HepG2 (cell line): ENCODE data around the gene MXRA8. TPM values are rescaled to one million over a fixed set of nuclear protein-coding genes. Genes with fewer than 3 reads are reported as not detected.
A peak's percentile ranks its signal among the peaks of the same experiment; 100 is the strongest.

Source experiments
- AFF4 ChIP-seq: sonication (generic); formaldehyde crosslinking; IDR thresholded peaks from 2 replicates; pipeline ENCODE4 v1.4.0; 2020; ENCODE audit warnings: missing genetic modification reagents
- ATM ChIP-seq: fragments of 450-650 bp; IDR thresholded peaks from 2 replicates; pipeline ENCODE4 v1.7.1; 2017; ENCODE audit warnings: mild to moderate bottlenecking, borderline replicate concordance
- GFI1 ChIP-seq: sonication (generic); formaldehyde crosslinking; IDR thresholded peaks from 2 replicates; pipeline ENCODE4 v1.5.0; 2020; ENCODE audit warnings: missing genetic modification reagents, mild to moderate bottlenecking, borderline replicate concordance
- MTA1 ChIP-seq: sonication (generic); formaldehyde crosslinking; IDR thresholded peaks from 2 replicates; pipeline ENCODE4 v1.4.0; 2020; ENCODE audit warnings: missing genetic modification reagents, mild to moderate bottlenecking, borderline replicate concordance
- PHF20 ChIP-seq: sonication (generic); formaldehyde crosslinking; IDR thresholded peaks from 2 replicates; pipeline ENCODE4 v1.5.0; 2020; ENCODE audit warnings: mild to moderate bottlenecking, missing genetic modification reagents
- SETDB1 ChIP-seq: sonication (generic); formaldehyde crosslinking; IDR thresholded peaks from 2 replicates; pipeline ENCODE4 v1.5.1; 2020; ENCODE audit warnings: missing genetic modification reagents, mild to moderate bottlenecking, borderline replicate concordance
- SNAPC4 ChIP-seq: sonication (generic); formaldehyde crosslinking; IDR thresholded peaks from 2 replicates; pipeline ENCODE4 v1.4.0; 2020; ENCODE audit warnings: mild to moderate bottlenecking, missing genetic modification reagents
- SP4 ChIP-seq: sonication (generic); formaldehyde crosslinking; IDR thresholded peaks from 2 replicates; pipeline ENCODE4 v1.8.1; 2023; ENCODE audit warnings: mild to moderate bottlenecking, missing genetic modification reagents
- SRSF9 ChIP-seq: fragments of 200-400 bp; formaldehyde crosslinking; IDR thresholded peaks from 2 replicates; pipeline ENCODE4 v1.6.1; 2018; ENCODE audit warnings: borderline replicate concordance, mild to moderate bottlenecking, low read depth, low read length; ENCODE audit not compliant: insufficient read depth, poor library complexity, severe bottlenecking
- TCF7L2 ChIP-seq: IDR thresholded peaks from 2 replicates; pipeline ENCODE4 v1.6.1; 2011; ENCODE audit warnings: mild to moderate bottlenecking, low read depth, low read length, moderate library complexity
- THAP7 ChIP-seq: sonication (generic); formaldehyde crosslinking; IDR thresholded peaks from 2 replicates; pipeline ENCODE4 v1.8.1; 2023; ENCODE audit warnings: mild to moderate bottlenecking, missing genetic modification reagents
- THAP8 ChIP-seq: sonication (generic); formaldehyde crosslinking; IDR thresholded peaks from 2 replicates; pipeline ENCODE4 v1.5.1; 2020; ENCODE audit warnings: missing genetic modification reagents, mild to moderate bottlenecking, borderline replicate concordance
- TRIM24 ChIP-seq: sonication (generic); formaldehyde crosslinking; IDR thresholded peaks from 2 replicates; pipeline ENCODE4 v1.8.0; 2022; ENCODE audit warnings: mild to moderate bottlenecking, missing genetic modification reagents
- ZFP41 ChIP-seq: sonication (generic); formaldehyde crosslinking; IDR thresholded peaks from 2 replicates; pipeline ENCODE4 v1.4.0; 2020; ENCODE audit warnings: mild to moderate bottlenecking, missing genetic modification reagents, borderline replicate concordance
- ZNF160 ChIP-seq: sonication (generic); formaldehyde crosslinking; IDR thresholded peaks from 2 replicates; pipeline ENCODE4 v1.8.0; 2022; ENCODE audit warnings: mild to moderate bottlenecking, inconsistent platforms, missing genetic modification reagents
- ZNF274 ChIP-seq: sonication (generic); formaldehyde crosslinking; IDR thresholded peaks from 2 replicates; pipeline ENCODE4 v1.5.1; 2020; ENCODE audit warnings: mild to moderate bottlenecking, missing genetic modification reagents
- ZNF766 ChIP-seq: sonication (generic); formaldehyde crosslinking; IDR thresholded peaks from 2 replicates; pipeline ENCODE4 v1.5.0; 2020; ENCODE audit warnings: missing genetic modification reagents, borderline replicate concordance
- ZNF775 ChIP-seq: sonication (generic); formaldehyde crosslinking; IDR thresholded peaks from 2 replicates; pipeline ENCODE4 v1.4.0; 2020; ENCODE audit warnings: missing genetic modification reagents, mild to moderate bottlenecking, moderate library complexity, borderline replicate concordance
- polyA plus RNA-seq, 8 experiments: library from polyadenylated mRNA; depleted of rRNA in 3 of 8; stranded (reverse) in 7 of 8; unstranded in 1 of 8; fragments of >200 nt; fragmentation: Illumina TruSeq in 4 of 8; extraction: Trizol in 4 of 8; gene quantifications; 2 replicates each; pipeline versions ENCODE4 v1.2.1 to v1.2.3, GENCODE V29; 2011 to 2016; ENCODE audit warnings: low read depth in 4 of 8, missing spikeins in 1 of 8, mixed read lengths in 1 of 8; ENCODE audit not compliant: insufficient read depth in 1 of 8
- total RNA-seq, 5 experiments: library from RNA; depleted of rRNA; stranded (reverse); fragments of >200 nt; fragmentation: Illumina TruSeq; extraction: Trizol; gene quantifications; 2 replicates each; pipeline ENCODE4 v1.2.3, GENCODE V29; 2016; ENCODE audit warnings: low read depth in 1 of 5

The MXRA8 gene
- total and polyA plus RNA-seq, 2 of the 13 experiments (the other 11 are each of a cell fraction or from before 2014, with no cell fraction given) = 19.8 to 44.8 TPM

- TF ChIP-seq TCF7L2 = no peak
- TF ChIP-seq SRSF9 = no peak
- TF ChIP-seq TRIM24 (CRISPR knock-in tag) = no peak
- TF ChIP-seq MTA1 (CRISPR knock-in tag) = peak; percentile 37; the same call in 1 of the 2 replicates
- TF ChIP-seq ZFP41 (CRISPR knock-in tag) = no peak
- TF ChIP-seq ZNF160 (CRISPR knock-in tag) = no peak
- no peak for TF ChIP-seq ATM
- peak; percentile 6; the same call in 1 of the 2 replicates for TF ChIP-seq GFI1 (CRISPR knock-in tag)
- TF ChIP-seq ZNF766 (CRISPR knock-in tag) = no peak
- no peak for TF ChIP-seq PHF20 (CRISPR knock-in tag)
- no peak for TF ChIP-seq THAP8
- TF ChIP-seq AFF4 = no peak
- 0 out of 2 replicates have a peak, but pooled peaks have one; percentile 35 for TF ChIP-seq THAP7
- no peak for TF ChIP-seq SETDB1 (CRISPR knock-in tag)
- TF ChIP-seq SP4 (CRISPR knock-in tag) = no peak
- no peak; the same call in 1 of the 2 replicates for TF ChIP-seq SNAPC4 (CRISPR knock-in tag)
- no peak for TF ChIP-seq ZNF274 (CRISPR knock-in tag)
- TF ChIP-seq ZNF775 (CRISPR knock-in tag) = no peak
Measured at GRCh38 chr1:1304331-1305299, 53.7 kb downstream of the MXRA8 start (continued).
